ENCODE measurements around the gene SAPCD1. TPM values are rescaled to one million over a fixed set of nuclear protein-coding genes. Genes with fewer than 3 reads are reported as not detected.

Gene SAPCD1
- polyA plus RNA-seq, 1 of the 3 experiments (the other 2 are of a cell fraction) = 5.9 TPM

- H3K36me3 ChIP-seq (replicated peaks in 1 of 2; ENCODE audit: control insufficient read depth in 1 of 2, insufficient read depth in 2 of 2, low read length in 1 of 2) = peaks cover 12 to 19% of the 10 kb centered on the region in 2 experiments
- ChIA-PET CTCF (interaction anchor here (1.3 to 5.5 kb wide), 7 partner anchors 9 to 92 kb away, joined by 3 to 39 read pairs (median 9); partner anchors contain the start of genes DDAH2, LSM2 and LY6G5C), POLR2A (interaction anchor here (0.6 to 1.8 kb wide), 6 partner anchors 56 to 1233 kb away, joined by 3 to 6 read pairs (median 3); partner anchors contain the start of genes HSPA1A, HSPA1B, HSPA1L and VARS1)
- H3K27ac ChIP-seq (ENCODE audit: low read depth in 2 of 2, low read length in 1 of 2) = peak overlapping the region; percentile 51 to 88; a peak in 3 of 4 replicates
- peak overlapping the region; percentile 72 for H3K9ac ChIP-seq
- peak overlapping the region; percentile 63; the same call in 1 of the 2 replicates for H2AFZ ChIP-seq (ENCODE audit: low read depth)
- peak overlapping the region in 1 of 2 experiments; percentile 42; a peak in 1 of 4 replicates for H3K4me3 ChIP-seq (ENCODE audit: low read depth in 2 of 2, low read length in 1 of 2)
- DNase-seq = no peak
- H3K9me3 ChIP-seq = no peaks in the 10 kb centered on the region
- no peaks in the 10 kb centered on the region for H3K9me2 ChIP-seq
- H3K4me2 ChIP-seq = peak overlapping the region; percentile 99
- peaks cover 22 to 31% of the 10 kb centered on the region in 2 experiments; a peak in 3 of 4 replicates for H3K4me1 ChIP-seq (ENCODE audit: control insufficient read depth in 1 of 2, insufficient read depth in 2 of 2, low read depth in 1 of 2, low read length in 1 of 2)
- WGBS (ENCODE audit: low lambda C conversion rate) = 55% methylated on average over 6 of the region's 6 CpGs
- peaks cover 12% of the 10 kb centered on the region for H4K20me1 ChIP-seq (ENCODE audit: insufficient read depth)
- peaks cover 32% of the 10 kb centered on the region for H3F3A ChIP-seq (replicated peaks; ENCODE audit: insufficient read depth)
- H3K79me2 ChIP-seq (ENCODE audit: insufficient read depth) = peaks cover 54% of the 10 kb centered on the region
- no peaks in the 10 kb centered on the region for H3K27me3 ChIP-seq (ENCODE audit: insufficient read depth)
- TF ChIP-seq GATA2 (CRISPR knock-in tag; IDR thresholded peaks at IDR 0.05) = no peak
- TF ChIP-seq USF2 (IDR thresholded peaks at IDR 0.05; ENCODE audit: borderline replicate concordance, low read depth, low read length) = no peak
- TF ChIP-seq, protein P1, sequence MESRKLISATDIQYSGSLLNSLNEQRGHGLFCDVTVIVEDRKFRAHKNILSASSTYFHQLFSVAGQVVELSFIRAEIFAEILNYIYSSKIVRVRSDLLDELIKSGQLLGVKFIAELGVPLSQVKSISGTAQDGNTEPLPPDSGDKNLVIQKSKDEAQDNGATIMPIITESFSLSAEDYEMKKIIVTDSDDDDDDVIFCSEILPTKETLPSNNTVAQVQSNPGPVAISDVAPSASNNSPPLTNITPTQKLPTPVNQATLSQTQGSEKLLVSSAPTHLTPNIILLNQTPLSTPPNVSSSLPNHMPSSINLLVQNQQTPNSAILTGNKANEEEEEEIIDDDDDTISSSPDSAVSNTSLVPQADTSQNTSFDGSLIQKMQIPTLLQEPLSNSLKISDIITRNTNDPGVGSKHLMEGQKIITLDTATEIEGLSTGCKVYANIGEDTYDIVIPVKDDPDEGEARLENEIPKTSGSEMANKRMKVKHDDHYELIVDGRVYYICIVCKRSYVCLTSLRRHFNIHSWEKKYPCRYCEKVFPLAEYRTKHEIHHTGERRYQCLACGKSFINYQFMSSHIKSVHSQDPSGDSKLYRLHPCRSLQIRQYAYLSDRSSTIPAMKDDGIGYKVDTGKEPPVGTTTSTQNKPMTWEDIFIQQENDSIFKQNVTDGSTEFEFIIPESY (IDR thresholded peaks at IDR 0.05; ENCODE audit: borderline replicate concordance, low read depth) = no peak
- TF ChIP-seq, protein P2, sequence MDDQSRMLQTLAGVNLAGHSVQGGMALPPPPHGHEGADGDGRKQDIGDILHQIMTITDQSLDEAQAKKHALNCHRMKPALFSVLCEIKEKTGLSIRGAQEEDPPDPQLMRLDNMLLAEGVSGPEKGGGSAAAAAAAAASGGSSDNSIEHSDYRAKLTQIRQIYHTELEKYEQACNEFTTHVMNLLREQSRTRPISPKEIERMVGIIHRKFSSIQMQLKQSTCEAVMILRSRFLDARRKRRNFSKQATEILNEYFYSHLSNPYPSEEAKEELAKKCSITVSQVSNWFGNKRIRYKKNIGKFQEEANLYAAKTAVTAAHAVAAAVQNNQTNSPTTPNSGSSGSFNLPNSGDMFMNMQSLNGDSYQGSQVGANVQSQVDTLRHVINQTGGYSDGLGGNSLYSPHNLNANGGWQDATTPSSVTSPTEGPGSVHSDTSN (IDR thresholded peaks at IDR 0.05) = no peak
- no peak for TF ChIP-seq GABPA (IDR thresholded peaks at IDR 0.05; ENCODE audit: low read depth)
- TF ChIP-seq NFIC (IDR thresholded peaks at IDR 0.05; ENCODE audit: borderline replicate concordance) = no peak
- TF ChIP-seq FOXM1 (IDR thresholded peaks at IDR 0.05; ENCODE audit: low read depth) = no peak
- no peak for TF ChIP-seq TEAD4 (IDR thresholded peaks at IDR 0.05; ENCODE audit: borderline replicate concordance, insufficient read depth)
- 0 out of 2 replicates have a peak, but pooled peaks have one; percentile 5 for TF ChIP-seq ELF1 (IDR thresholded peaks at IDR 0.05)
- TF ChIP-seq USF1 (IDR thresholded peaks at IDR 0.05; ENCODE audit: borderline replicate concordance, low read depth) = no peak
- TF ChIP-seq, protein P3, sequence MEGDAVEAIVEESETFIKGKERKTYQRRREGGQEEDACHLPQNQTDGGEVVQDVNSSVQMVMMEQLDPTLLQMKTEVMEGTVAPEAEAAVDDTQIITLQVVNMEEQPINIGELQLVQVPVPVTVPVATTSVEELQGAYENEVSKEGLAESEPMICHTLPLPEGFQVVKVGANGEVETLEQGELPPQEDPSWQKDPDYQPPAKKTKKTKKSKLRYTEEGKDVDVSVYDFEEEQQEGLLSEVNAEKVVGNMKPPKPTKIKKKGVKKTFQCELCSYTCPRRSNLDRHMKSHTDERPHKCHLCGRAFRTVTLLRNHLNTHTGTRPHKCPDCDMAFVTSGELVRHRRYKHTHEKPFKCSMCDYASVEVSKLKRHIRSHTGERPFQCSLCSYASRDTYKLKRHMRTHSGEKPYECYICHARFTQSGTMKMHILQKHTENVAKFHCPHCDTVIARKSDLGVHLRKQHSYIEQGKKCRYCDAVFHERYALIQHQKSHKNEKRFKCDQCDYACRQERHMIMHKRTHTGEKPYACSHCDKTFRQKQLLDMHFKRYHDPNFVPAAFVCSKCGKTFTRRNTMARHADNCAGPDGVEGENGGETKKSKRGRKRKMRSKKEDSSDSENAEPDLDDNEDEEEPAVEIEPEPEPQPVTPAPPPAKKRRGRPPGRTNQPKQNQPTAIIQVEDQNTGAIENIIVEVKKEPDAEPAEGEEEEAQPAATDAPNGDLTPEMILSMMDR (IDR thresholded peaks at IDR 0.05) = peak; percentile 55
- peak; percentile 41; the same call in 1 of the 2 replicates for TF ChIP-seq MAX (IDR thresholded peaks at IDR 0.05; ENCODE audit: low read depth)
- peak; percentile 30; the same call in 1 of the 2 replicates for TF ChIP-seq SMC3 (IDR thresholded peaks at IDR 0.05; ENCODE audit: low read depth, low read length)
- no peak for TF ChIP-seq NRF1 (IDR thresholded peaks at IDR 0.05; ENCODE audit: low read depth, low read length)
- no peak for TF ChIP-seq SIN3A (IDR thresholded peaks at IDR 0.05; ENCODE audit: borderline replicate concordance, low read depth, low read length)
- TF ChIP-seq POLR2AphosphoS5 (IDR thresholded peaks at IDR 0.05; ENCODE audit: low read depth, low read length) = peak; percentile 65; the same call in 1 of the 2 replicates
- TF ChIP-seq RAD21 (IDR thresholded peaks at IDR 0.05; ENCODE audit: low read length) = peak; percentile 39; the same call in 1 of the 2 replicates
- 0 out of 2 replicates have a peak, but pooled peaks have one; percentile 5 for TF ChIP-seq TAF1 (IDR thresholded peaks at IDR 0.05; ENCODE audit: borderline replicate concordance, low read depth, low read length)
- no peak for TF ChIP-seq FOSL2 (IDR thresholded peaks at IDR 0.05; ENCODE audit: borderline replicate concordance, low read depth)
- no peak for TF ChIP-seq MEF2A (IDR thresholded peaks at IDR 0.05; ENCODE audit: borderline replicate concordance, low read depth)
- no peak for TF ChIP-seq IRF3 (IDR thresholded peaks at IDR 0.05; ENCODE audit: low read depth, low read length)
- TF ChIP-seq FOXJ3 (CRISPR knock-in tag; IDR thresholded peaks at IDR 0.05) = no peak
Observed at GRCh38 chr6:31737991-31738979, 24.2 kb upstream of the SAPCD1 start.
